ENCODE results near the gene MOCS2.

GRCh38 chr5:53053364-53053763 lies 56.2 kb downstream of the MOCS2 start:
- TF ChIP-seq TAF1 (IDR thresholded peaks at IDR 0.05; ENCODE audit: low read depth) (no peak), EGR1 (IDR thresholded peaks at IDR 0.05) (no peak), RAD21 (IDR thresholded peaks at IDR 0.05; ENCODE audit: low read depth) (no peak), EP300 (IDR thresholded peaks at IDR 0.05; ENCODE audit: borderline replicate concordance) (no peak), FOXM1 (IDR thresholded peaks at IDR 0.05; ENCODE audit: borderline replicate concordance, low read depth) (no peak), TEAD4 (IDR thresholded peaks at IDR 0.05) (no peak), ZBTB7A (IDR thresholded peaks at IDR 0.05; ENCODE audit: low read depth) (no peak), CREB1 (IDR thresholded peaks at IDR 0.05; ENCODE audit: low read depth) (no peak), YY1 (IDR thresholded peaks at IDR 0.05; ENCODE audit: low read depth) (no peak), TCF12 (IDR thresholded peaks at IDR 0.05; ENCODE audit: low read depth) (no peak), CEBPB (IDR thresholded peaks at IDR 0.05) (no peak)
- TF ChIP-seq, protein P1, sequence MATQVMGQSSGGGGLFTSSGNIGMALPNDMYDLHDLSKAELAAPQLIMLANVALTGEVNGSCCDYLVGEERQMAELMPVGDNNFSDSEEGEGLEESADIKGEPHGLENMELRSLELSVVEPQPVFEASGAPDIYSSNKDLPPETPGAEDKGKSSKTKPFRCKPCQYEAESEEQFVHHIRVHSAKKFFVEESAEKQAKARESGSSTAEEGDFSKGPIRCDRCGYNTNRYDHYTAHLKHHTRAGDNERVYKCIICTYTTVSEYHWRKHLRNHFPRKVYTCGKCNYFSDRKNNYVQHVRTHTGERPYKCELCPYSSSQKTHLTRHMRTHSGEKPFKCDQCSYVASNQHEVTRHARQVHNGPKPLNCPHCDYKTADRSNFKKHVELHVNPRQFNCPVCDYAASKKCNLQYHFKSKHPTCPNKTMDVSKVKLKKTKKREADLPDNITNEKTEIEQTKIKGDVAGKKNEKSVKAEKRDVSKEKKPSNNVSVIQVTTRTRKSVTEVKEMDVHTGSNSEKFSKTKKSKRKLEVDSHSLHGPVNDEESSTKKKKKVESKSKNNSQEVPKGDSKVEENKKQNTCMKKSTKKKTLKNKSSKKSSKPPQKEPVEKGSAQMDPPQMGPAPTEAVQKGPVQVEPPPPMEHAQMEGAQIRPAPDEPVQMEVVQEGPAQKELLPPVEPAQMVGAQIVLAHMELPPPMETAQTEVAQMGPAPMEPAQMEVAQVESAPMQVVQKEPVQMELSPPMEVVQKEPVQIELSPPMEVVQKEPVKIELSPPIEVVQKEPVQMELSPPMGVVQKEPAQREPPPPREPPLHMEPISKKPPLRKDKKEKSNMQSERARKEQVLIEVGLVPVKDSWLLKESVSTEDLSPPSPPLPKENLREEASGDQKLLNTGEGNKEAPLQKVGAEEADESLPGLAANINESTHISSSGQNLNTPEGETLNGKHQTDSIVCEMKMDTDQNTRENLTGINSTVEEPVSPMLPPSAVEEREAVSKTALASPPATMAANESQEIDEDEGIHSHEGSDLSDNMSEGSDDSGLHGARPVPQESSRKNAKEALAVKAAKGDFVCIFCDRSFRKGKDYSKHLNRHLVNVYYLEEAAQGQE (IDR thresholded peaks at IDR 0.05; ENCODE audit: low read depth), result no peak
- TF ChIP-seq, protein P2, sequence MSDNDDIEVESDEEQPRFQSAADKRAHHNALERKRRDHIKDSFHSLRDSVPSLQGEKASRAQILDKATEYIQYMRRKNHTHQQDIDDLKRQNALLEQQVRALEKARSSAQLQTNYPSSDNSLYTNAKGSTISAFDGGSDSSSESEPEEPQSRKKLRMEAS (IDR thresholded peaks at IDR 0.05), result no peak

Data from Ishikawa (cell line).